OCI-LY7 (cell line): ENCODE data around the gene ACTRT2. TPM values are rescaled to one million over a fixed set of nuclear protein-coding genes. Genes with fewer than 3 reads are reported as not detected.

Experiments
- BruUV-seq: library from RNA; stranded (reverse); fragments of 400-500 nt; replicated peaks from 2 replicates; lab custom pipeline; 2021; lab: Mats Ljungman, UMichigan
- CTCF ChIA-PET: fragments of 300-600 bp; sonication (Branson Sonifier 250); formaldehyde crosslinking; loops from one replicate; lab custom pipeline; 2022; ENCODE audit warnings: antibody characterized with exemption; ENCODE audit not compliant: unreplicated experiment; lab: Charles Lee
- POLR2A ChIA-PET: fragments of 300-600 bp; sonication (Branson Sonifier 250); formaldehyde crosslinking; loops from one replicate; lab custom pipeline; 2022; ENCODE audit warnings: antibody characterized with exemption; lab: Charles Lee
- DNase-seq: peaks from one replicate; pipeline ENCODE4 v3.0.0-alpha.2; 2015; ENCODE audit warnings: low spot score
- H2AFZ ChIP-seq: fragments of 200-600 bp; sonication (generic), shearing (Covaris generic); 2 replicates; pipeline ENCODE4 v1.6.1; 2014; ENCODE audit warnings: mild to moderate bottlenecking, antibody characterized with exemption, low read length, moderate library complexity
- H3K27ac ChIP-seq: fragments of 200-600 bp; sonication (generic); 2 replicates; pipeline ENCODE4 v1.5.1; 2014; ENCODE audit warnings: mixed run types, low read depth, mild to moderate bottlenecking, moderate library complexity, low read length, inconsistent platforms; ENCODE audit not compliant: poor library complexity, severe bottlenecking
- H3K36me3 ChIP-seq: fragments of 200-600 bp; sonication (generic); 2 replicates; pipeline ENCODE4 v1.6.1; 2014; ENCODE audit warnings: mild to moderate bottlenecking, antibody characterized with exemption, low read length, moderate library complexity, mixed read lengths; ENCODE audit not compliant: insufficient read depth
- H3K4me1 ChIP-seq: fragments of 200-600 bp; sonication (generic); 2 replicates; pipeline ENCODE4 v1.5.1; 2014; ENCODE audit warnings: mild to moderate bottlenecking, low read length; ENCODE audit not compliant: insufficient read depth, poor library complexity, severe bottlenecking
- H3K4me2 ChIP-seq: fragments of 200-600 bp; sonication (generic); 2 replicates; pipeline ENCODE4 v1.6.1; 2014; ENCODE audit warnings: mild to moderate bottlenecking, low read length
- H3K4me3 ChIP-seq: fragments of 200-600 bp; sonication (generic); 2 replicates; pipeline ENCODE4 v1.5.1; 2014; ENCODE audit warnings: mild to moderate bottlenecking, low read depth, low read length; ENCODE audit not compliant: poor library complexity, severe bottlenecking
- H3K79me2 ChIP-seq: fragments of 200-600 bp; sonication (generic); 2 replicates; pipeline ENCODE4 v1.6.1; 2016; ENCODE audit warnings: low read depth, mild to moderate bottlenecking, low read length, moderate library complexity, mixed read lengths; ENCODE audit not compliant: insufficient read depth
- H3K9me2 ChIP-seq: fragments of 200-600 bp; sonication (generic); 2 replicates; pipeline ENCODE4 v1.6.1; 2016; ENCODE audit warnings: mild to moderate bottlenecking, low read length, mixed read lengths; ENCODE audit not compliant: insufficient read depth
- H3K9me3 ChIP-seq: fragments of 200-600 bp; sonication (generic); 2 replicates; pipeline ENCODE4 v1.6.1; 2014; ENCODE audit warnings: mild to moderate bottlenecking, mixed run types, low read length, mixed read lengths
- H4K20me1 ChIP-seq: fragments of 200-600 bp; sonication (generic); 2 replicates; pipeline ENCODE4 v1.6.1; 2014; ENCODE audit warnings: mild to moderate bottlenecking, antibody characterized with exemption, low read length, moderate library complexity, mixed read lengths; ENCODE audit not compliant: insufficient read depth
- EZH2phosphoT487 ChIP-seq: fragments of 200-600 bp; sonication (generic); IDR thresholded peaks from 2 replicates; pipeline ENCODE4 v1.6.1; 2018; ENCODE audit warnings: low read depth, borderline replicate concordance, mild to moderate bottlenecking, mixed run types, antibody characterized with exemption, low read length, moderate library complexity, mixed read lengths
- intact Hi-C: fragments of 100-400 bp; cut with micrococcal nuclease; formaldehyde crosslinking; loops from one replicate; pipeline ENCODE4 v1.10.0; 2022; ENCODE audit not compliant: unreplicated experiment
- total RNA-seq, 2 experiments: library from RNA; depleted of rRNA in 1 of 2; stranded (reverse); fragments of >200 nt in 1 of 2; shearing (Covaris generic) in 1 of 2; gene quantifications; 2 replicates each; pipeline ENCODE4 v1.2.3, GENCODE V29; 2014 to 2022
- TF ChIP-seq, protein P1 (sequence below): fragments of 200-600 bp; sonication (generic); conservative IDR thresholded peaks from 2 replicates; pipeline ENCODE4 v1.5.1; 2014; ENCODE audit warnings: mild to moderate bottlenecking, antibody characterized with exemption, low read length, moderate library complexity, mixed read lengths

Gene ACTRT2
- total RNA-seq, 2 experiments from 2014 or later = not detected

DNA sequence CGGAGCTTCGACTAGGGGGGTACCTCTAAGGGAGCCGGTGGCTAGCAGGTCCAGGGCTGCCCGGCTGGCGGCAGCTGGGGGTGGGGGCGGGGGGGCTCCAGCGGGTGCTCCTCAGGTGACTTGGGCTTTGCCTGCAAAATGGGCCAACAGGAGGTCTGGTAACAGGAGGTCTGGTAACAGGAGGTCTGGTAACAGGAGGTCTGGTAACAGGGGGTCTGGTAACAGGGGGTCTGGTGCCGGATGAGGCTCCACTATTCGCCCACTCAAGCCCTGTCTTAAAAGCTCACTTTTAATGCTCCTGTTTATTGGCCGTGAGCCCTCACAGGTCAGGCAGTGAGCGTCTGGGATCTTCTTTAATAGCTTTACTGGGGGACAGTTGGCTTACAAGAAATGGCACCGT is 40.4 kb upstream of the ACTRT2 start:
- H3K4me1 ChIP-seq = no peaks in the 10 kb centered on the region
- no peaks in the 10 kb centered on the region for H3K79me2 ChIP-seq
- H3K4me3 ChIP-seq = no peak overlapping the region
- no peak overlapping the region for H3K4me2 ChIP-seq
- H2AFZ ChIP-seq = no peak overlapping the region
- no peaks in the 10 kb centered on the region for H3K9me3 ChIP-seq
- H3K9me2 ChIP-seq = no peaks in the 10 kb centered on the region
- intact Hi-C loops = no loop called here
- POLR2A ChIA-PET = no interaction called here
- CTCF ChIA-PET = no interaction called here
- no peak for DNase-seq
- no peak for TF ChIP-seq EZH2phosphoT487
- TF ChIP-seq, protein P1, sequence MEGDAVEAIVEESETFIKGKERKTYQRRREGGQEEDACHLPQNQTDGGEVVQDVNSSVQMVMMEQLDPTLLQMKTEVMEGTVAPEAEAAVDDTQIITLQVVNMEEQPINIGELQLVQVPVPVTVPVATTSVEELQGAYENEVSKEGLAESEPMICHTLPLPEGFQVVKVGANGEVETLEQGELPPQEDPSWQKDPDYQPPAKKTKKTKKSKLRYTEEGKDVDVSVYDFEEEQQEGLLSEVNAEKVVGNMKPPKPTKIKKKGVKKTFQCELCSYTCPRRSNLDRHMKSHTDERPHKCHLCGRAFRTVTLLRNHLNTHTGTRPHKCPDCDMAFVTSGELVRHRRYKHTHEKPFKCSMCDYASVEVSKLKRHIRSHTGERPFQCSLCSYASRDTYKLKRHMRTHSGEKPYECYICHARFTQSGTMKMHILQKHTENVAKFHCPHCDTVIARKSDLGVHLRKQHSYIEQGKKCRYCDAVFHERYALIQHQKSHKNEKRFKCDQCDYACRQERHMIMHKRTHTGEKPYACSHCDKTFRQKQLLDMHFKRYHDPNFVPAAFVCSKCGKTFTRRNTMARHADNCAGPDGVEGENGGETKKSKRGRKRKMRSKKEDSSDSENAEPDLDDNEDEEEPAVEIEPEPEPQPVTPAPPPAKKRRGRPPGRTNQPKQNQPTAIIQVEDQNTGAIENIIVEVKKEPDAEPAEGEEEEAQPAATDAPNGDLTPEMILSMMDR = no peak
- no peak overlapping the region for H3K27ac ChIP-seq
- H3K36me3 ChIP-seq = no peaks in the 10 kb centered on the region
- H4K20me1 ChIP-seq = no peaks in the 10 kb centered on the region
- no TSS peak for BruUV-seq

DNA sequence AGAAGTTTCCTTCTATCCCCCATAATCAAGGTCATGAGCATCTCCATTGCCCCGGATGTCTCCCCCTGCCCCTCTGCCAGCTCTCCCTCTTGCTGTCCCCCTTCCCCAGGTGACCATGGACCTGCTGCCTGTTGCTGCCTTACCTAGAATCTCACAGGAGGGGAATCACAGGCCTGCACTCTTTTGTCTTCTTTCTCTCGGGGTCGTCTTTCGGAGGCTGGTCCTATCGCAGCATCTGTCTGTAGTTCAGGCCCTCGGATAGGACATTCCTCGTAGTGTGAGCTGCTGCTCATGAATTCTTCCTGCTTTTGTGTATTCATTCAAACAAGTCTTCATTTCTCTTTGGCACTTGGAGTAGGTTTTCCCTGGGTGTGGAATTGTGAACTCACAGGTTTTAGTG is 39.9 kb upstream of the ACTRT2 start:
- no peaks in the 10 kb centered on the region for H3K36me3 ChIP-seq
- H3K27ac ChIP-seq = no peak overlapping the region
- no peaks in the 10 kb centered on the region for H3K4me1 ChIP-seq
- H3K9me2 ChIP-seq = no peaks in the 10 kb centered on the region
- no peak for DNase-seq
- ChIA-PET POLR2A (no interaction called here), CTCF (no interaction called here)
- H3K4me3 ChIP-seq = no peak overlapping the region
- no peaks in the 10 kb centered on the region for H4K20me1 ChIP-seq
- H3K79me2 ChIP-seq = no peaks in the 10 kb centered on the region
- no peak overlapping the region for H2AFZ ChIP-seq
- no peaks in the 10 kb centered on the region for H3K9me3 ChIP-seq
- TF ChIP-seq, protein P1 = no peak
- TF ChIP-seq EZH2phosphoT487 = no peak
- no TSS peak for BruUV-seq
- no peak overlapping the region for H3K4me2 ChIP-seq
- intact Hi-C loops = no loop called here

DNA sequence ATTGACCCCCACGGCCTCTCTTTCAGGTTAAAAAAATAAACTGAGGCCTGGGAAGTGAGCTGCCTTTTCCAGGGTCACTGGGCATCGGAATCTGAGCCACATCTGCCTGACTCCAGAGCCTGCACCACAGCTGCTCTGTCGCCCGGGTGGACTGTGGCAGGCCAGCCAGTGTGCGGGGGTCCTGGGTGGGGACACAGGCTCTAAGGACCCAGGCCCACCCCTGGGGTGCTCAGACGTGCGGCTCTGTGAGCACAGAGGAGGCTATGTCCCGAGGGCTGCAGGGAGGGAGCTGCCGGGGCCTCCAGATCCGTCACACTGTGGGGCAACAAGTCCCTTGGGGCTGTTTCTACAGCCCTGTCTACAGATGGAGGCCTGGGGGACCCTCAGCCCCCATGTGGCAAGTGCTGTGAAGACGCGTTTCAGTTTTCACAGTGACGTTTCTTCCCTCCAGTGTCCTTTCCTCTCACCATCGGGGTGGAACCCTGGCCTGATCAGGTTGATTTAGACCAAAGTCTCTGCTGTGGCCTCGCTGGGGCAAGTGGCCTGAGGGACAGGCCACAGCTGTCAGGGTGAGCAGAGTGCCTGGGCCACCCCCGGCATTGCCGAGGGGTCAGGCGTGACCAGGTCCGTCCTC is 39.2 kb upstream of the ACTRT2 start:
- no peaks in the 10 kb centered on the region for H4K20me1 ChIP-seq
- no peak overlapping the region for H2AFZ ChIP-seq
- ChIA-PET CTCF (no interaction called here), POLR2A (no interaction called here)
- H3K9me2 ChIP-seq = no peaks in the 10 kb centered on the region
- TF ChIP-seq, protein P1 = no peak
- no peak for TF ChIP-seq EZH2phosphoT487
- H3K4me3 ChIP-seq = no peak overlapping the region
- H3K36me3 ChIP-seq = no peaks in the 10 kb centered on the region
- intact Hi-C loops = no loop called here
- no TSS peak for BruUV-seq
- no peak overlapping the region for H3K27ac ChIP-seq
- H3K9me3 ChIP-seq = no peaks in the 10 kb centered on the region
- no peak overlapping the region for H3K4me2 ChIP-seq
- H3K79me2 ChIP-seq = no peaks in the 10 kb centered on the region
- no peak for DNase-seq
- H3K4me1 ChIP-seq = no peaks in the 10 kb centered on the region
